ENCODE data around the gene QARS1.

QARS1 gene

GRCh38 chr3:49104427-49105291 is at the start of gene QARS1:
Gene QARS1 (minus strand): TSS chr3:49104757. CDS start chr3:49104733, 24 bp downstream.
- DNase-seq, result peak; percentile 94

GRCh38 chr3:49153349-49153912 is 48.9 kb upstream of the QARS1 start:
- no peak for DNase-seq

- DNase-seq, result no peak
Observed at GRCh38 chr3:49151610-49152009, 47.1 kb upstream of the QARS1 start.

GRCh38 chr3:49148159-49148558 is 43.6 kb upstream of the QARS1 start:
- DNase-seq, result no peak

- no peak for DNase-seq
Observed at GRCh38 chr3:49140080-49140479, 35.5 kb upstream of the QARS1 start.

GRCh38 chr3:49135499-49135898 is 30.9 kb upstream of the QARS1 start:
- DNase-seq, result no peak

- DNase-seq, result no peak
Observed at GRCh38 chr3:49134471-49135265, 30.1 kb upstream of the QARS1 start.

- DNase-seq, result no peak
Observed at GRCh38 chr3:49133226-49133951, 28.8 kb upstream of the QARS1 start.

GRCh38 chr3:49132437-49133225 is 28.1 kb upstream of the QARS1 start, which contains the start of gene LAMB2:
Gene LAMB2 (minus strand): TSS chr3:49133050. CDS start chr3:49132867, 183 bp downstream.
- DNase-seq, result no peak

GRCh38 chr3:49132073-49132436 is 27.5 kb upstream of the QARS1 start:
- DNase-seq, result no peak

GRCh38 chr3:49131576-49131975 is 27.0 kb upstream of the QARS1 start:
- DNase-seq, result no peak

- DNase-seq, result no peak
Observed at GRCh38 chr3:49131040-49131439, 26.5 kb upstream of the QARS1 start.

GRCh38 chr3:49124991-49125670 is 20.6 kb upstream of the QARS1 start:
- no peak for DNase-seq

GRCh38 chr3:49124203-49124602 is 19.6 kb upstream of the QARS1 start:
- no peak for DNase-seq

- no peak for DNase-seq
Observed at GRCh38 chr3:49123687-49124086, 19.1 kb upstream of the QARS1 start.

GRCh38 chr3:49122886-49123545 is 18.5 kb upstream of the QARS1 start:
- no peak for DNase-seq

- DNase-seq, result no peak
Observed at GRCh38 chr3:49122451-49122850, 17.9 kb upstream of the QARS1 start.

- no peak for DNase-seq
Observed at GRCh38 chr3:49122022-49122421, 17.5 kb upstream of the QARS1 start.

GRCh38 chr3:49121132-49121736 is 16.7 kb upstream of the QARS1 start:
- no peak for DNase-seq

GRCh38 chr3:49120438-49121131 is 16.0 kb upstream of the QARS1 start, which contains the start of gene USP19:
Gene USP19 (minus strand): TSS chr3:49120823. CDS start chr3:49119145, 1,678 bp downstream.
- DNase-seq, result peak; percentile 95

Data from activated CD4-positive, alpha-beta T cell treated with anti-CD3 and anti-CD28 coated beads, Interleukin-10, Interleukin-2, amounts not matched to agents 100 ng/mL and 50 ng/mL, durations not matched to agents 16 hours and 8 hours (primary cell).